PC-9 (cell line): Measurements from ENCODE around the gene ATG16L1.

Source experiments
- EZH2 ChIP-seq: fragments of 200-600 bp; sonication (generic); IDR thresholded peaks from 2 replicates; pipeline ENCODE4 v1.8.0; 2017; ENCODE audit warnings: antibody characterized with exemption, low read depth
- TF ChIP-seq, protein P1 (sequence below): fragments of 200-600 bp; sonication (generic); conservative IDR thresholded peaks from 2 replicates; pipeline ENCODE4 v1.6.1; 2017; ENCODE audit warnings: mixed run types, antibody characterized with exemption, mild to moderate bottlenecking, moderate library complexity

DNA sequence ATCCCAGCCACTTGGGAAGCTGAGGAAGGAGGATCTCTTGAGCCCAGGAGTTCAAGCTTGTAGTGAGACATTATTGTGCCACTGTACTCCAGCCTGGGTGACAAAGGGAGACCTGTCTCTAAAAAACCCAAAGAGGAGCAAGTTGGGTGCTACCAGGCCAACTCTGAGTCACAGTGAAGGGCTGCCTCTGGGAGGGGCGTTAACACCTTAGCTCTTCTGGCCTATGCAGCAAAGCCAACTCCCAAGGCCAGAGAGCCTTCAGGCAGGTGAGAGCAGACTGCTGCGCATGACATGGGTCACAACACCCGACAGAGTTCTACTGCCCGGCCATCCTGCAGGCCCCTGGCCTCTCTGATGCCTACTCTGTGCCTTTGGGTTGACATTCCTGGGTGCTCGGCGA is 32.6 kb upstream of the ATG16L1 start:
- TF ChIP-seq, protein P1, sequence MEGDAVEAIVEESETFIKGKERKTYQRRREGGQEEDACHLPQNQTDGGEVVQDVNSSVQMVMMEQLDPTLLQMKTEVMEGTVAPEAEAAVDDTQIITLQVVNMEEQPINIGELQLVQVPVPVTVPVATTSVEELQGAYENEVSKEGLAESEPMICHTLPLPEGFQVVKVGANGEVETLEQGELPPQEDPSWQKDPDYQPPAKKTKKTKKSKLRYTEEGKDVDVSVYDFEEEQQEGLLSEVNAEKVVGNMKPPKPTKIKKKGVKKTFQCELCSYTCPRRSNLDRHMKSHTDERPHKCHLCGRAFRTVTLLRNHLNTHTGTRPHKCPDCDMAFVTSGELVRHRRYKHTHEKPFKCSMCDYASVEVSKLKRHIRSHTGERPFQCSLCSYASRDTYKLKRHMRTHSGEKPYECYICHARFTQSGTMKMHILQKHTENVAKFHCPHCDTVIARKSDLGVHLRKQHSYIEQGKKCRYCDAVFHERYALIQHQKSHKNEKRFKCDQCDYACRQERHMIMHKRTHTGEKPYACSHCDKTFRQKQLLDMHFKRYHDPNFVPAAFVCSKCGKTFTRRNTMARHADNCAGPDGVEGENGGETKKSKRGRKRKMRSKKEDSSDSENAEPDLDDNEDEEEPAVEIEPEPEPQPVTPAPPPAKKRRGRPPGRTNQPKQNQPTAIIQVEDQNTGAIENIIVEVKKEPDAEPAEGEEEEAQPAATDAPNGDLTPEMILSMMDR: no peak
- TF ChIP-seq EZH2: no peak
